OCI-LY7 (cell line): ENCODE results near the gene ISG20L2.

Experiments used
- EZH2phosphoT487 ChIP-seq: fragments of 200-600 bp; sonication (generic); IDR thresholded peaks from 2 replicates; pipeline ENCODE4 v1.6.1; 2018; ENCODE audit warnings: low read depth, borderline replicate concordance, mild to moderate bottlenecking, mixed run types, antibody characterized with exemption, low read length, moderate library complexity, mixed read lengths
- TF ChIP-seq, protein P1 (sequence below): fragments of 200-600 bp; sonication (generic); conservative IDR thresholded peaks from 2 replicates; pipeline ENCODE4 v1.5.1; 2014; ENCODE audit warnings: mild to moderate bottlenecking, antibody characterized with exemption, low read length, moderate library complexity, mixed read lengths

DNA sequence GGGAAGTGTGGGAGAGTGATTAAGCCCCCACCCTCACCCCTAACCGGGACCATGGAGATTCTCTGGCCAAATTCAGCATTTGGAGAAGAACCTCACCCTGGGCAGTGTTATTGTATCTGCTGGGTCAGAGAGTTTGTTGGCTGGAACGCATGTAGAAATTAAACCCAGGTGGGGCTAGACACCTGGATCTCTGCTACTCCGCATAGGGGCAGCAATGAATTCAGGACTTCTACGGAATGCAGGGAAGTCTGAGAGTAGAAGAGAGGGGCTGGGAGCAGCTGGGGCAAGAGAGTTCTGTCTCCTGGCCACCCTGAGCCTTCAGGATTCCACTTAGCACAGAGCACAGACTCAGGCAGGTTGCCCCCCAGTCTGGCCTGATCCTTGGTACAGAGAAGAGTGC is 19.5 kb downstream of the ISG20L2 start:
- TF ChIP-seq, protein P1, sequence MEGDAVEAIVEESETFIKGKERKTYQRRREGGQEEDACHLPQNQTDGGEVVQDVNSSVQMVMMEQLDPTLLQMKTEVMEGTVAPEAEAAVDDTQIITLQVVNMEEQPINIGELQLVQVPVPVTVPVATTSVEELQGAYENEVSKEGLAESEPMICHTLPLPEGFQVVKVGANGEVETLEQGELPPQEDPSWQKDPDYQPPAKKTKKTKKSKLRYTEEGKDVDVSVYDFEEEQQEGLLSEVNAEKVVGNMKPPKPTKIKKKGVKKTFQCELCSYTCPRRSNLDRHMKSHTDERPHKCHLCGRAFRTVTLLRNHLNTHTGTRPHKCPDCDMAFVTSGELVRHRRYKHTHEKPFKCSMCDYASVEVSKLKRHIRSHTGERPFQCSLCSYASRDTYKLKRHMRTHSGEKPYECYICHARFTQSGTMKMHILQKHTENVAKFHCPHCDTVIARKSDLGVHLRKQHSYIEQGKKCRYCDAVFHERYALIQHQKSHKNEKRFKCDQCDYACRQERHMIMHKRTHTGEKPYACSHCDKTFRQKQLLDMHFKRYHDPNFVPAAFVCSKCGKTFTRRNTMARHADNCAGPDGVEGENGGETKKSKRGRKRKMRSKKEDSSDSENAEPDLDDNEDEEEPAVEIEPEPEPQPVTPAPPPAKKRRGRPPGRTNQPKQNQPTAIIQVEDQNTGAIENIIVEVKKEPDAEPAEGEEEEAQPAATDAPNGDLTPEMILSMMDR: no peak
- TF ChIP-seq EZH2phosphoT487: no peak
